ENCODE results near the gene JAK2. TPM values are rescaled to one million over a fixed set of nuclear protein-coding genes. Genes with fewer than 3 reads are reported as not detected.

The JAK2 gene
- total RNA-seq, 4 donors from 2014 or later: 23.7 to 39.6 (median 37.8) TPM

DNA sequence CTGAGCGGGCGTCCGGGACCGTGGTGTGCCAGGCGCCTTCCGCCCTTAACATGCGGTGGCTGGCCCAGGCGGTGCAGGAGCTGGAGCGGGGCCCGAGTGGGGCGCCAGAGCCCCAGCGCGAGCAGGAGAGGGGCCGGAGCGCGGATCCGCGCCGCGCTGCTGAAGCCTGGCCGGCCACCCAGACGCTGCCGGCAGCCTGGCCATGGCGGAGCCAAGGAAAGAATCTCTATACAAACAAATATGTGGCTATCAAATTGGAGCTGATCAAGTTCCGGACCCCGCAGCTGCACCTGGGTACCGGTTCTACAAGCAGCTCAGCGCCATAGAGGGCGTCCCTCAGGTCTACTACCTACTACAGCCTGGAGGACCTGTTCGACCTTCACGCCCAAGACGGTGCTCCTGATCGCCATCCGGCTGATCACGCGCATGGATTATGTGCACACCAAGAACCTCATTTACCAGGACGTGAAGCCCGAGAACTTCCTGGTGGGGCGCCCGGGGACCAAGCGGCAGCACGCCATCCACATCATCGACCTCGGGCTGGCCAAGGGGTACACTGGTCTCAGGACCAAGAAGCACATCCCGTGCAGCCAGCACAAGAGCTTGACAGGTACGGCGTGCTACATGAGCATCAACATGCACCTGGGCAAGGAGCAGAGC is 55.8 kb downstream of the JAK2 start:
- H3K36me3 ChIP-seq: peaks cover 0 to 48% (median 10%) of the 10 kb centered on the region in 3 donors
- no peak overlapping the region for H3K27ac ChIP-seq
- WGBS, 2 donors: 94 to 96% methylated on average over 44 to 47 of the region's 47 CpGs
- no peaks in the 10 kb centered on the region for H3K4me1 ChIP-seq
- H3K4me3 ChIP-seq: no peak overlapping the region
- DNase-seq (ENCODE audit: low spot score in 2 of 2): no peak
- no peaks in the 10 kb centered on the region for H3K27me3 ChIP-seq
- TF ChIP-seq CTCF (IDR thresholded peaks at IDR 0.05) (no peak), POLR2A (IDR thresholded peaks at IDR 0.05) (no peak), EP300 (IDR thresholded peaks at IDR 0.05) (no peak)
- H3K9me3 ChIP-seq: peaks cover 0 to 13% (median 0%) of the 10 kb centered on the region in 4 donors

DNA sequence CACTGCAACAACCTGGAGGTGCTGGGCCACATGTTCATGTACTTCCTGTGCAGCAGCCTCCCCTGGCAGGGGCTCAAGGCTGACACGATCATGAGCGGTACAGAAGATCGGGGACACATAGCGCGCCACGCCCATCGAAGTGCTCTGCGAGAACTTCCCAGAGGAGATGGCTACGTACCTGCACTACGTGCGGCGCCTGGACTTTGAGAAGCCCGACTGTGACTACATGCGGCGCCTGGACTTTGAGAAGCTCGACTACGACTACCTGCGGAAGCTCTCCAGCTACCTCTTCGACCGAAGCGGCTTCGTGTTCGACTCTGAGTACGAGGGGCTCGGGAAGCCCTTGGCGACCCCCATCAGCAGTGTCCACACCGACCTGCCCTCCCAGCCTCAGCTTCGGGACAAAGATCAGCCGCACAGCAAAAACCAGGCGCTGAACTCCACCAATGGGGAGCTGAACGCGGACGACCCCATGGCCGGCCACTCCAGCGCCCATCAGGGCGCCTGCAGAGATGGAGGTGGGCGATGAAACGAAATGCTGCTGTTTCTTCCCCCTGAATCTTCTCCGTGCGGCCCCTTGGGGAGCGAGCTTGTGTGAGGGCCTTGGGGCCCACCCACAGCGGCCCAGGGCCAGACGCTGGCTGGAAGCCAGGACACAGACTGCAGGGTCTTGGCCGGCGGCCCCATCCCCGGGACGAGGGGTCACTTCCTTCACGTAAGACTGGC is 56.5 kb downstream of the JAK2 start:
- no peak for TF ChIP-seq CTCF (IDR thresholded peaks at IDR 0.05)
- no peak for TF ChIP-seq POLR2A (IDR thresholded peaks at IDR 0.05)
- no peak for TF ChIP-seq EP300 (IDR thresholded peaks at IDR 0.05)
- peaks cover 0 to 55% (median 10%) of the 10 kb centered on the region in 3 donors for H3K36me3 ChIP-seq
- peaks cover 0 to 13% (median 0%) of the 10 kb centered on the region in 4 donors for H3K9me3 ChIP-seq
- no peak overlapping the region for H3K4me3 ChIP-seq
- no peak overlapping the region for H3K27ac ChIP-seq
- no peaks in the 10 kb centered on the region for H3K27me3 ChIP-seq
- no peaks in the 10 kb centered on the region for H3K4me1 ChIP-seq
- WGBS, 2 donors: 95 to 97% methylated on average over 48 of the region's 48 CpGs
- no peak for DNase-seq (ENCODE audit: low spot score in 2 of 2)

DNA sequence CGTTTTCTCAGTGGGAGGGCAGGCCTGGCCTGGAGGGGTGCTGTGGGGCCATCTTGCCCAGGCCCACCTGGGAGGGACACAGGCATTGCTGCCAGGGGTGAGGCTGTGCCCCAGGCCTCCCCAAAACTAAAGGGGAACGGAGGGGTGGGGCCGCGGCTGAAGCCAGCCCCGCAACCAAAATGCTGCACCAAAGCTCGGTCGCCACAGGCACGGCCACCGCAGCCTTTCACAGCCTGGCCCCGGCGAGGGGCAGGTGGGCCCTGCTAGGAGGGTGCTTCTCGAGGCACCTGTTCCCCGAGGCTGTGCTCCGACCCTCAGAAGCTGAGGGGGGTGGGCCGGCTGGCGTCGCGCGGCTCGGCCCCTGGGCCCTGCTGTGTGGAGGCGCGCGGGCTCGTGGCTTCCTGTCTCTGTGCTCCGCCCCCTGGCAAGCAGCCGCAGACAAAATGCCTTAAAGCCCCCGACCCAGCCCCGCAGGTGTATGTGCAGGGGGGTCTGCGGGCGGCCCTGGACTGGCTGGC is 57.6 kb downstream of the JAK2 start:
- TF ChIP-seq CTCF (IDR thresholded peaks at IDR 0.05): no peak
- TF ChIP-seq POLR2A (IDR thresholded peaks at IDR 0.05): no peak
- no peak for TF ChIP-seq EP300 (IDR thresholded peaks at IDR 0.05)
- Histone ChIP-seq H3K27me3 (no peaks in the 10 kb centered on the region), H3K4me1 (no peaks in the 10 kb centered on the region), H3K9me3 (peaks cover 0 to 13% (median 0%) of the 10 kb centered on the region in 4 donors), H3K36me3 (peaks cover 0 to 61% (median 10%) of the 10 kb centered on the region in 3 donors), H3K4me3 (no peak overlapping the region), H3K27ac (no peak overlapping the region)
- DNase-seq (ENCODE audit: low spot score in 2 of 2): no peak
- WGBS, 2 donors: 77 to 80% methylated on average over 10 to 22 of the region's 30 CpGs

DNA sequence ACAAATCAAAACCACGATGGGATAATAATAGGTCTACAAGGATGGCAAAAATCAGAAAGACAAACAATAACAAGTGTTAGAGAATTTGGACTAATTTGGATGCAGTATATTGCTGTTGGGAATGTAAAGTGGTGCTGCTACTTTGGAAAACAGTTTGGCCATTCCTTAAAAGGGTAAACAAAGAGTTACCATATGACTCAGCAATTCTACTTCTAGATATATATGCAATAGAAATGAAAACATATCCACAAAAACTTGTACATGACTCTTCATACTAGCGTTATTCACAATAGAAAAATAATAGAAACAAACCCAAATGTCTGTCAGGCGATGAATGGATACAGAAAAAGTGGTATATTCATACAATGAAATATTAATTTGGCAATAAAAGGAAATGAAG is 58.3 kb downstream of the JAK2 start:
- Histone ChIP-seq H3K27me3 (no peaks in the 10 kb centered on the region), H3K9me3 (peaks cover 0 to 13% (median 0%) of the 10 kb centered on the region in 4 donors), H3K4me3 (no peak overlapping the region), H3K27ac (no peak overlapping the region), H3K4me1 (no peaks in the 10 kb centered on the region), H3K36me3 (peaks cover 0 to 68% (median 10%) of the 10 kb centered on the region in 3 donors)
- DNase-seq (ENCODE audit: low spot score in 2 of 2): no peak
- 77 to 79% methylated on average over 3 of the region's 3 CpGs for WGBS, 2 donors
- TF ChIP-seq CTCF (IDR thresholded peaks at IDR 0.05) (no peak), POLR2A (IDR thresholded peaks at IDR 0.05) (no peak), EP300 (IDR thresholded peaks at IDR 0.05) (no peak)

GRCh38 chr9:5044160-5044559 is 59.1 kb downstream of the JAK2 start:
- Histone ChIP-seq H3K4me1 (no peaks in the 10 kb centered on the region), H3K36me3 (peaks cover 0 to 70% (median 10%) of the 10 kb centered on the region in 3 donors), H3K4me3 (no peak overlapping the region), H3K27me3 (no peaks in the 10 kb centered on the region), H3K9me3 (peaks cover 0 to 13% (median 0%) of the 10 kb centered on the region in 4 donors), H3K27ac (no peak overlapping the region)
- no peak for DNase-seq (ENCODE audit: low spot score in 2 of 2)
- TF ChIP-seq CTCF (IDR thresholded peaks at IDR 0.05) (no peak), EP300 (IDR thresholded peaks at IDR 0.05) (no peak), POLR2A (IDR thresholded peaks at IDR 0.05) (no peak)
- WGBS, 2 donors: 81 to 88% methylated on average over 4 of the region's 4 CpGs

Measured in tibial nerve (tissue), 4 donors.